ENCODE results near the gene MEF2B. TPM values are rescaled to one million over a fixed set of nuclear protein-coding genes. Genes with fewer than 3 reads are reported as not detected.
"Not testable (repeated sequence)": the region's sequence is repeated elsewhere in the genome, so short reads cannot be mapped to it uniquely, and the experiment has no call there.

The MEF2B gene
- total RNA-seq, 2 experiments from 2014 or later, result 2.2 to 3.6 TPM

- Mint-ChIP-seq H3K27ac (peak overlapping the region; percentile 99), H3K4me1 (ENCODE audit: low read depth) (peaks cover 39% of the 10 kb centered on the region), H3K27me3 (ENCODE audit: low read depth) (no peaks in the 10 kb centered on the region), H3K36me3 (ENCODE audit: low read depth) (peaks cover 27% of the 10 kb centered on the region), H3K4me3 (peak overlapping the region; percentile 87), H3K9me3 (ENCODE audit: insufficient read depth) (no peaks in the 10 kb centered on the region)
- ATAC-seq, result no peak
- no peak for DNase-seq
- CTCF ChIA-PET, result interaction anchor here (0.7 to 1.6 kb wide), 5 partner anchors 17 to 639 kb away, joined by 3 to 8 read pairs (median 4); no protein-coding TSS in a partner anchor
- POLR2A ChIA-PET, result interaction anchor here (0.7 to 3.2 kb wide), 5 partner anchors 10 to 1444 kb away, joined by 3 to 55 read pairs (median 3); partner anchors contain the start of genes COPE, DDX49 and NR2C2AP
Observed at GRCh38 chr19:19191768-19192077, 21.7 kb upstream of the MEF2B start.

GRCh38 chr19:19186742-19187141, 16.7 kb upstream of the MEF2B start:
- ChIA-PET POLR2A (no interaction called here), CTCF (interaction anchor here (1.6 kb wide), 1 partner anchor 12 kb away, joined by 4 read pairs; no protein-coding TSS in a partner anchor)
- Mint-ChIP-seq H3K36me3 (ENCODE audit: low read depth) (peaks cover 39% of the 10 kb centered on the region), H3K4me3 (no peak overlapping the region), H3K27ac (no peak overlapping the region), H3K27me3 (ENCODE audit: low read depth) (no peaks in the 10 kb centered on the region), H3K4me1 (ENCODE audit: low read depth) (peaks cover 29% of the 10 kb centered on the region), H3K9me3 (ENCODE audit: insufficient read depth) (no peaks in the 10 kb centered on the region)
- ATAC-seq (no peak), DNase-seq (no peak)

- ChIA-PET CTCF (interaction anchor here (0.5 to 1.6 kb wide), 5 partner anchors 9 to 155 kb away, joined by 3 to 4 read pairs (median 3); partner anchors contain the start of gene NR2C2AP), POLR2A (no interaction called here)
- Mint-ChIP-seq H3K4me3 (no peak overlapping the region), H3K27me3 (ENCODE audit: low read depth) (no peaks in the 10 kb centered on the region), H3K36me3 (ENCODE audit: low read depth) (peaks cover 44% of the 10 kb centered on the region), H3K27ac (no peak overlapping the region), H3K4me1 (ENCODE audit: low read depth) (peaks cover 26% of the 10 kb centered on the region), H3K9me3 (ENCODE audit: insufficient read depth) (no peaks in the 10 kb centered on the region)
- DNase-seq (peak; percentile 75), ATAC-seq (peak; percentile 81)
Observed at GRCh38 chr19:19185853-19186740, 16.0 kb upstream of the MEF2B start.

GRCh38 chr19:19181488-19181998, 11.5 kb upstream of the MEF2B start:
- Mint-ChIP-seq H3K4me1 (ENCODE audit: low read depth) (peaks cover 5% of the 10 kb centered on the region), H3K9me3 (ENCODE audit: insufficient read depth) (no peaks in the 10 kb centered on the region), H3K27ac (no peak overlapping the region), H3K27me3 (ENCODE audit: low read depth) (no peaks in the 10 kb centered on the region), H3K4me3 (no peak overlapping the region), H3K36me3 (ENCODE audit: low read depth) (peaks cover 39% of the 10 kb centered on the region)
- ChIA-PET CTCF (interaction anchor here (0.9 kb wide), 1 partner anchor 41 kb away, joined by 3 read pairs; no protein-coding TSS in a partner anchor), POLR2A (no interaction called here)
- DNase-seq (no peak), ATAC-seq (no peak)

GRCh38 chr19:19179548-19180441, 9.7 kb upstream of the MEF2B start:
- Mint-ChIP-seq H3K36me3 (ENCODE audit: low read depth) (peaks cover 31% of the 10 kb centered on the region), H3K27ac (no peak overlapping the region), H3K4me1 (ENCODE audit: low read depth) (no peaks in the 10 kb centered on the region), H3K4me3 (no peak overlapping the region), H3K27me3 (ENCODE audit: low read depth) (no peaks in the 10 kb centered on the region), H3K9me3 (ENCODE audit: insufficient read depth) (no peaks in the 10 kb centered on the region)
- ChIA-PET CTCF (no interaction called here), POLR2A (no interaction called here)
- DNase-seq (no peak), ATAC-seq (no peak)

GRCh38 chr19:19176950-19177349, 6.9 kb upstream of the MEF2B start:
- ATAC-seq (no peak), DNase-seq (no peak)
- ChIA-PET CTCF (interaction anchor here (1.0 to 3.8 kb wide), 4 partner anchors 9 to 345 kb away, joined by 3 to 57 read pairs (median 3); partner anchors contain the start of gene UPF1), POLR2A (interaction anchor here (1.2 kb wide), 1 partner anchor 21 kb away, joined by 5 read pairs; no protein-coding TSS in a partner anchor)
- Mint-ChIP-seq H3K9me3 (ENCODE audit: insufficient read depth) (no peaks in the 10 kb centered on the region), H3K27me3 (ENCODE audit: low read depth) (no peaks in the 10 kb centered on the region), H3K36me3 (ENCODE audit: low read depth) (peaks cover 22% of the 10 kb centered on the region), H3K4me3 (no peak overlapping the region), H3K27ac (no peak overlapping the region), H3K4me1 (ENCODE audit: low read depth) (no peaks in the 10 kb centered on the region)

- Mint-ChIP-seq H3K36me3 (ENCODE audit: low read depth) (peaks cover 10% of the 10 kb centered on the region), H3K4me1 (ENCODE audit: low read depth) (peaks cover 15% of the 10 kb centered on the region)
- H3K27ac Mint-ChIP-seq; H3K9me3 Mint-ChIP-seq (ENCODE audit: insufficient read depth); DNase-seq; H3K4me3 Mint-ChIP-seq; POLR2A ChIA-PET; ATAC-seq; H3K27me3 Mint-ChIP-seq (ENCODE audit: low read depth): not testable (repeated sequence)
- CTCF ChIA-PET, result interaction anchor here (3.8 kb wide), 1 partner anchor 25 kb away, joined by 57 read pairs; no protein-coding TSS in a partner anchor
Observed at GRCh38 chr19:19173243-19173642, 3.2 kb upstream of the MEF2B start.

- DNase-seq (no peak), ATAC-seq (no peak)
- Mint-ChIP-seq H3K36me3 (ENCODE audit: low read depth) (peaks cover 10% of the 10 kb centered on the region), H3K4me1 (ENCODE audit: low read depth) (peaks cover 15% of the 10 kb centered on the region), H3K27me3 (ENCODE audit: low read depth) (no peaks in the 10 kb centered on the region), H3K4me3 (no peak overlapping the region), H3K27ac (no peak overlapping the region), H3K9me3 (ENCODE audit: insufficient read depth) (no peaks in the 10 kb centered on the region)
- ChIA-PET CTCF (interaction anchor here (1.0 kb wide), 1 partner anchor 10 kb away, joined by 3 read pairs; no protein-coding TSS in a partner anchor), POLR2A (no interaction called here)
Observed at GRCh38 chr19:19171821-19172532, 1.9 kb upstream of the MEF2B start.

- Mint-ChIP-seq H3K27ac (no peak overlapping the region), H3K4me1 (ENCODE audit: low read depth) (peaks cover 15% of the 10 kb centered on the region), H3K9me3 (ENCODE audit: insufficient read depth) (no peaks in the 10 kb centered on the region), H3K27me3 (ENCODE audit: low read depth) (no peaks in the 10 kb centered on the region), H3K4me3 (no peak overlapping the region), H3K36me3 (ENCODE audit: low read depth) (peaks cover 8% of the 10 kb centered on the region)
- CTCF ChIA-PET, result interaction anchor here (1.0 to 1.2 kb wide), 2 partner anchors 9 to 25 kb away, joined by 3 to 4 read pairs; no protein-coding TSS in a partner anchor
- no peak for ATAC-seq
- DNase-seq, result no peak
- POLR2A ChIA-PET, result no interaction called here
Observed at GRCh38 chr19:19170873-19171672, 1.0 kb upstream of the MEF2B start.

GRCh38 chr19:19169236-19170052, 619 bp downstream of the MEF2B start:
- Mint-ChIP-seq H3K36me3 (ENCODE audit: low read depth) (peaks cover 9% of the 10 kb centered on the region), H3K4me1 (ENCODE audit: low read depth) (peaks cover 15% of the 10 kb centered on the region), H3K4me3 (peak overlapping the region; percentile 5), H3K27me3 (ENCODE audit: low read depth) (no peaks in the 10 kb centered on the region), H3K9me3 (ENCODE audit: insufficient read depth) (no peaks in the 10 kb centered on the region), H3K27ac (no peak overlapping the region)
- ChIA-PET POLR2A (no interaction called here), CTCF (interaction anchor here (1.0 to 1.2 kb wide), 2 partner anchors 24 to 54 kb away, joined by 3 to 4 read pairs; no protein-coding TSS in a partner anchor)
- DNase-seq, result no peak
- ATAC-seq, result peak; percentile 4

All from activated CD8-positive, alpha-beta T cell treated with anti-CD3 and anti-CD28 coated beads, Interleukin-2, amount 10 ng/mL, durations not matched to agents 7 days and 5 days (primary cell).